ENCODE measurements around the gene BGLAP. TPM values are rescaled to one million over a fixed set of nuclear protein-coding genes. Genes with fewer than 3 reads are reported as not detected.

The BGLAP gene
- total and polyA plus RNA-seq, 2 of the 13 experiments (the other 11 are each of a cell fraction or from before 2014, with no cell fraction given) = 0.62 to 1.6 TPM

DNA sequence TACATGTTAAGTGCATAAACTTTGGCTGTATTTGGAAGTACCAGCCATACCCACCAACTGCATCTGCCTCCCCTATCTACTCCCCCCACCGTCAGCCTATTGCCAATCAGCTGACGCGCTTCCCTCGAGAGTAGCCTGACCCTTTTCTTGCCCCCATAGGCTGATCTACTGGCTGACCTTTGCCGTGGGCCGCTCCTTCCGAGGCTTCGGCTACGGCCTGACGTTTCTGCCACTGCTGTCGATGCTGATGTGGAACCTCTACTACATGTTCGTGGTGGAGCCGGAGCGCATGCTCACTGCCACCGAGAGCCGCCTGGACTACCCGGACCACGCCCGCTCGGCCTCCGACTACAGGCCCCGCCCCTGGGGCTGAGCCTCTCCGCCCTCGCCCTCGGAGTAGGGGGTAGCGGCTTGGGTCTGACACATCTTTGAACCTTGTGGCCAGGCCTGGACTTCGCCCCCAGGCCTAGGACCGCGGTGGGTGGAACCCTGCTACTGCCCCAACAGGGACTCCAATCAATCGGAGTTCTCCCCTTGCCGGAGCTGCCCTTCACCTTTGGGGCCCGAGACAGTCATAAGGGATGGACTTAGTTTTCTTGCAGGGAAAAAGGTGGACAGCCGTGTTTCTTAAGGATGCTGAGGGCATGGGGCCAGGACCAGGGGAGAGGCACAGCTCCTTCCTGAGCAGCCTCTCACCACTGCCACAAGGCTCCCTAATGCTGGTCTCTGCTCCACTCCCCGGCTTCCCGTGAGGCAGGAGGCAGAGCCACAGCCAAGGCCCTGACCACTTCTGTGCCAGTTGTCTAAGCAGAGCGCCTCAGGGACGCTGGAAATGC, 49.5 kb downstream of the BGLAP start (continued):
- no peak for TF ChIP-seq ZFAT (CRISPR knock-in tag; conservative IDR thresholded peaks at IDR 0.05)
- TF ChIP-seq, protein P1, sequence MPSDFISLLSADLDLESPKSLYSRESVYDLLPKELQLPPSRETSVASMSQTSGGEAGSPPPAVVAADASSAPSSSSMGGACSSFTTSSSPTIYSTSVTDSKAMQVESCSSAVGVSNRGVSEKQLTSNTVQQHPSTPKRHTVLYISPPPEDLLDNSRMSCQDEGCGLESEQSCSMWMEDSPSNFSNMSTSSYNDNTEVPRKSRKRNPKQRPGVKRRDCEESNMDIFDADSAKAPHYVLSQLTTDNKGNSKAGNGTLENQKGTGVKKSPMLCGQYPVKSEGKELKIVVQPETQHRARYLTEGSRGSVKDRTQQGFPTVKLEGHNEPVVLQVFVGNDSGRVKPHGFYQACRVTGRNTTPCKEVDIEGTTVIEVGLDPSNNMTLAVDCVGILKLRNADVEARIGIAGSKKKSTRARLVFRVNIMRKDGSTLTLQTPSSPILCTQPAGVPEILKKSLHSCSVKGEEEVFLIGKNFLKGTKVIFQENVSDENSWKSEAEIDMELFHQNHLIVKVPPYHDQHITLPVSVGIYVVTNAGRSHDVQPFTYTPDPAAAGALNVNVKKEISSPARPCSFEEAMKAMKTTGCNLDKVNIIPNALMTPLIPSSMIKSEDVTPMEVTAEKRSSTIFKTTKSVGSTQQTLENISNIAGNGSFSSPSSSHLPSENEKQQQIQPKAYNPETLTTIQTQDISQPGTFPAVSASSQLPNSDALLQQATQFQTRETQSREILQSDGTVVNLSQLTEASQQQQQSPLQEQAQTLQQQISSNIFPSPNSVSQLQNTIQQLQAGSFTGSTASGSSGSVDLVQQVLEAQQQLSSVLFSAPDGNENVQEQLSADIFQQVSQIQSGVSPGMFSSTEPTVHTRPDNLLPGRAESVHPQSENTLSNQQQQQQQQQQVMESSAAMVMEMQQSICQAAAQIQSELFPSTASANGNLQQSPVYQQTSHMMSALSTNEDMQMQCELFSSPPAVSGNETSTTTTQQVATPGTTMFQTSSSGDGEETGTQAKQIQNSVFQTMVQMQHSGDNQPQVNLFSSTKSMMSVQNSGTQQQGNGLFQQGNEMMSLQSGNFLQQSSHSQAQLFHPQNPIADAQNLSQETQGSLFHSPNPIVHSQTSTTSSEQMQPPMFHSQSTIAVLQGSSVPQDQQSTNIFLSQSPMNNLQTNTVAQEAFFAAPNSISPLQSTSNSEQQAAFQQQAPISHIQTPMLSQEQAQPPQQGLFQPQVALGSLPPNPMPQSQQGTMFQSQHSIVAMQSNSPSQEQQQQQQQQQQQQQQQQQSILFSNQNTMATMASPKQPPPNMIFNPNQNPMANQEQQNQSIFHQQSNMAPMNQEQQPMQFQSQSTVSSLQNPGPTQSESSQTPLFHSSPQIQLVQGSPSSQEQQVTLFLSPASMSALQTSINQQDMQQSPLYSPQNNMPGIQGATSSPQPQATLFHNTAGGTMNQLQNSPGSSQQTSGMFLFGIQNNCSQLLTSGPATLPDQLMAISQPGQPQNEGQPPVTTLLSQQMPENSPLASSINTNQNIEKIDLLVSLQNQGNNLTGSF (CRISPR knock-in tag; IDR thresholded peaks at IDR 0.05) = no peak
- TF ChIP-seq, protein P2, sequence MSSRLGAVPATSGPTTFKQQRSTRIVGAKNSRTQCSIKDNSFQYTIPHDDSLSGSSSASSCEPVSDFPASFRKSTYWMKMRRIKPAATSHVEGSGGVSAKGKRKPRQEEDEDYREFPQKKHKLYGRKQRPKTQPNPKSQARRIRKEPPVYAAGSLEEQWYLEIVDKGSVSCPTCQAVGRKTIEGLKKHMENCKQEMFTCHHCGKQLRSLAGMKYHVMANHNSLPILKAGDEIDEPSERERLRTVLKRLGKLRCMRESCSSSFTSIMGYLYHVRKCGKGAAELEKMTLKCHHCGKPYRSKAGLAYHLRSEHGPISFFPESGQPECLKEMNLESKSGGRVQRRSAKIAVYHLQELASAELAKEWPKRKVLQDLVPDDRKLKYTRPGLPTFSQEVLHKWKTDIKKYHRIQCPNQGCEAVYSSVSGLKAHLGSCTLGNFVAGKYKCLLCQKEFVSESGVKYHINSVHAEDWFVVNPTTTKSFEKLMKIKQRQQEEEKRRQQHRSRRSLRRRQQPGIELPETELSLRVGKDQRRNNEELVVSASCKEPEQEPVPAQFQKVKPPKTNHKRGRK (CRISPR knock-in tag; IDR thresholded peaks at IDR 0.05) = no peak
- TF ChIP-seq, protein P3, sequence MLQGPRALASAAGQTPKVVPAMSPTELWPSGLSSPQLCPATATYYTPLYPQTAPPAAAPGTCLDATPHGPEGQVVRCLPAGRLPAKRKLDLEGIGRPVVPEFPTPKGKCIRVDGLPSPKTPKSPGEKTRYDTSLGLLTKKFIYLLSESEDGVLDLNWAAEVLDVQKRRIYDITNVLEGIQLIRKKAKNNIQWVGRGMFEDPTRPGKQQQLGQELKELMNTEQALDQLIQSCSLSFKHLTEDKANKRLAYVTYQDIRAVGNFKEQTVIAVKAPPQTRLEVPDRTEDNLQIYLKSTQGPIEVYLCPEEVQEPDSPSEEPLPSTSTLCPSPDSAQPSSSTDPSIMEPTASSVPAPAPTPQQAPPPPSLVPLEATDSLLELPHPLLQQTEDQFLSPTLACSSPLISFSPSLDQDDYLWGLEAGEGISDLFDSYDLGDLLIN (CRISPR knock-in tag; IDR thresholded peaks at IDR 0.05; ENCODE audit: borderline replicate concordance) = no peak
- no peak for TF ChIP-seq ZBTB3 (CRISPR knock-in tag; IDR thresholded peaks at IDR 0.05; ENCODE audit: borderline replicate concordance, low read depth)
- TF ChIP-seq ZKSCAN1 (IDR thresholded peaks at IDR 0.05; ENCODE audit: low read length) = no peak
- TF ChIP-seq SPEN (CRISPR knock-in tag; IDR thresholded peaks at IDR 0.05; ENCODE audit: low read depth) = peak; percentile 88; the same call in 1 of the 2 replicates
- TF ChIP-seq PHF8 (CRISPR knock-in tag; IDR thresholded peaks at IDR 0.05) = peak; percentile 72
- TF ChIP-seq ZNF564 (CRISPR knock-in tag; IDR thresholded peaks at IDR 0.05) = no peak
- TF ChIP-seq, protein P4, sequence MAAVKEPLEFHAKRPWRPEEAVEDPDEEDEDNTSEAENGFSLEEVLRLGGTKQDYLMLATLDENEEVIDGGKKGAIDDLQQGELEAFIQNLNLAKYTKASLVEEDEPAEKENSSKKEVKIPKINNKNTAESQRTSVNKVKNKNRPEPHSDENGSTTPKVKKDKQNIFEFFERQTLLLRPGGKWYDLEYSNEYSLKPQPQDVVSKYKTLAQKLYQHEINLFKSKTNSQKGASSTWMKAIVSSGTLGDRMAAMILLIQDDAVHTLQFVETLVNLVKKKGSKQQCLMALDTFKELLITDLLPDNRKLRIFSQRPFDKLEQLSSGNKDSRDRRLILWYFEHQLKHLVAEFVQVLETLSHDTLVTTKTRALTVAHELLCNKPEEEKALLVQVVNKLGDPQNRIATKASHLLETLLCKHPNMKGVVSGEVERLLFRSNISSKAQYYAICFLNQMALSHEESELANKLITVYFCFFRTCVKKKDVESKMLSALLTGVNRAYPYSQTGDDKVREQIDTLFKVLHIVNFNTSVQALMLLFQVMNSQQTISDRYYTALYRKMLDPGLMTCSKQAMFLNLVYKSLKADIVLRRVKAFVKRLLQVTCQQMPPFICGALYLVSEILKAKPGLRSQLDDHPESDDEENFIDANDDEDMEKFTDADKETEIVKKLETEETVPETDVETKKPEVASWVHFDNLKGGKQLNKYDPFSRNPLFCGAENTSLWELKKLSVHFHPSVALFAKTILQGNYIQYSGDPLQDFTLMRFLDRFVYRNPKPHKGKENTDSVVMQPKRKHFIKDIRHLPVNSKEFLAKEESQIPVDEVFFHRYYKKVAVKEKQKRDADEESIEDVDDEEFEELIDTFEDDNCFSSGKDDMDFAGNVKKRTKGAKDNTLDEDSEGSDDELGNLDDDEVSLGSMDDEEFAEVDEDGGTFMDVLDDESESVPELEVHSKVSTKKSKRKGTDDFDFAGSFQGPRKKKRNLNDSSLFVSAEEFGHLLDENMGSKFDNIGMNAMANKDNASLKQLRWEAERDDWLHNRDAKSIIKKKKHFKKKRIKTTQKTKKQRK (IDR thresholded peaks at IDR 0.05; ENCODE audit: low read length) = no peak
- TF ChIP-seq ISL2 (CRISPR knock-in tag; IDR thresholded peaks at IDR 0.05) = peak; percentile 49; the same call in 1 of the 2 replicates
- no peak for TF ChIP-seq SMARCE1 (IDR thresholded peaks at IDR 0.05; ENCODE audit: borderline replicate concordance)
- TF ChIP-seq ZNF780A (CRISPR knock-in tag; IDR thresholded peaks at IDR 0.05) = no peak
- TF ChIP-seq, protein P5, sequence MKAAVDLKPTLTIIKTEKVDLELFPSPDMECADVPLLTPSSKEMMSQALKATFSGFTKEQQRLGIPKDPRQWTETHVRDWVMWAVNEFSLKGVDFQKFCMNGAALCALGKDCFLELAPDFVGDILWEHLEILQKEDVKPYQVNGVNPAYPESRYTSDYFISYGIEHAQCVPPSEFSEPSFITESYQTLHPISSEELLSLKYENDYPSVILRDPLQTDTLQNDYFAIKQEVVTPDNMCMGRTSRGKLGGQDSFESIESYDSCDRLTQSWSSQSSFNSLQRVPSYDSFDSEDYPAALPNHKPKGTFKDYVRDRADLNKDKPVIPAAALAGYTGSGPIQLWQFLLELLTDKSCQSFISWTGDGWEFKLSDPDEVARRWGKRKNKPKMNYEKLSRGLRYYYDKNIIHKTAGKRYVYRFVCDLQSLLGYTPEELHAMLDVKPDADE (CRISPR knock-in tag; IDR thresholded peaks at IDR 0.05) = no peak
- TF ChIP-seq POLR2AphosphoS2 (IDR thresholded peaks at IDR 0.05; ENCODE audit: low read depth, low read length) = no peak
- TF ChIP-seq RCOR2 (CRISPR knock-in tag; IDR thresholded peaks at IDR 0.05) = no peak; the same call in 1 of the 2 replicates

Data from HepG2 (cell line).